Measurements from ENCODE around the gene MGAT3.

The MGAT3 gene

GRCh38 chr22:39534591-39535356 is 78.0 kb downstream of the MGAT3 start:
- no peak for DNase-seq

GRCh38 chr22:39535357-39535725 is 78.5 kb downstream of the MGAT3 start:
- no peak for DNase-seq

DNA sequence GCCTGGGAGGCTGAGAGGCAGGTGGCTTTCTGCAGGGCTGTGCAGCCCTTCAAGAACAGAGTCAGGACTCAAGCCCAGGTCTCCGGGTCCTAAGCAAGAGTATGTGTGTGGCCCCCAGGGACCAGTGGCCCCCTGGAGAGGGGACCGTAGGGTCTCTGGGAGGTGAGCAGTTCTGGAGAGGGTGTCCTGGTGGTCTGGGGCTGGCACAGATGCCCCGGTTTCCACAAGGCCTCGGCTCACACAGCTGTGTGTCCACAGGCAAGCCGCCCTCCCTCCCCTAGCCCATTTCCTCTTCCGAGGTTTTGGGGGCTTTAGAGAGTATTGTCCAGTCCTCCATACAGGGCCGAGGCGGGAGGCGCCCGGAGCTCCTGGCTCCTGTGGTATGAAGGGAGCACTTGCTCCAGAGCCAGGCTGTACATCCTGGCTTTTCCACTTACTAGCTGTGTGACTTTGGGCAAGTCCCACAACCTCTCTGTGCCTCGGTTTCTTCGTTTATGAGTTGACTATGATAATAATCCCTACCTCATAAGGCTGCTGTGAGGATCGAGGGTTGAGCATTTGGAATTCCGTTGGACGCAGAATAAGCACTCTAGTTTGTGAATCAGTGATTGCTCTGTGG is 79.1 kb downstream of the MGAT3 start:
- DNase-seq = no peak

- no peak for DNase-seq
Observed at GRCh38 chr22:39536711-39537110, 79.9 kb downstream of the MGAT3 start.

DNA sequence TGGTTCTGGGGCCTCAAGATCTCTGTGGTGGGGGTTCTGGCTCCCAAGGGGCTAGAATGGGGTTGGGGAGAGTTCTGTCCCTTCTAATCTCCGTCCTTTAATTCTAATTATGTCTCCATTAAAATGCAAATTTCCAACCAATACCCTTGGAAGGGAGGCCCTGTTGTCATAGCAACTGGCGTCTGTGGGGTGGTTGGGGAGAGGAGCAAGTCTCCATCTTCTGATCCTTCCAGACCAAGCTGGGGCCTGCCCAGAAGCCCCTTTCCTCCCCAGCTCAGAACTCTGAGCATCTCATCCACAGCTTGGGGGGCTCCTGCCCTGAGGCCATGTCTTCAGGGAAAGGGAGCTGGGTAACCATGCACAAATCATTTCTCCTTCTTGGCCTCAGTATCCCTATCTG is 81.2 kb downstream of the MGAT3 start:
- no peak for DNase-seq

All from cortex of kidney (tissue), 1 donor.